Measurements from ENCODE around the gene TUBG1.
"Not testable (repeated sequence)": the region's sequence is repeated elsewhere in the genome, so short reads cannot be mapped to it uniquely, and the experiment has no call there.

The TUBG1 gene

DNA sequence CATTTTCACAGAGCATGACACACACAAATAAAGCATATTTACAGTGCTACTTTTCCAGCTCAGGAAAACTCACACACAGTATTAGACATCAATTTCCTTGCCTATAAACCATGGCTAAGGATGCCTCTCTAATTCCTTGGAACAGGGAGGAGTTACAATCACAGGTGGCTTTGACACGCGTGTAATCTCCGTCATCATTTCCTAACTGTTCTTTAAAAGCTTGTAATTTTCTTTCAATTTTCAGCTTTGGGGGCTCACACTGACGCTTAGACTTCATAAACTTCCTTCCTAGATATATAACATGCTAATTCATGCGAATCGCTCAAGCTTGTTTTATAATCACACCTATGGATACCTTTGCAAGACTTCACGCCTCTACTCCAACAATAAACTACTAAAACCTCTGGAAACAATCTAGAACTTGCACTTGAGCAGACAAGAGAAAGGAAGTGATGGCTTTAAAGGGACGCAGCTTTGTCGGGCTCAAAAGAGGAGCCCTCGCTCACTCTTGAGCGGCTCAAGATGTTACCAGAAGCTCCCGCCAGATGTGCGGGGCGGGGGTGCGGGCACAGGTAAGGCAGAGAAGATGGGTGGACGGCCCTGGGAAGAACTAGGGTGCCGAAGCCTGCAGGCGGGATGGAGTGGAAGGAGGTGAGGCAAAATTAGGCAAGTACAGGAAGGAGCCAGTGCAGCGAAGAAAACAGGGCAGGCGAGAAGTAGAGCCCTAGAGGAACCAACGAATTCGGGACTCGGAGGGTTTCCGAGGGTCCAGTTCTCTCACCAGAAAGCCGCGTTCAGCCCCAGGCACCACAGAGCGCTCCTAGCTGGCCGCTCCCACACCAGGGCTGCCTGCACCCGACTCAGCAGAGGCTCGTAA is 940 bp upstream of the TUBG1 start:
- H2BK12ac ChIP-seq (ENCODE audit: low read length): peak overlapping the region; percentile 41
- peak overlapping the region; percentile 98 for H3K23ac ChIP-seq (ENCODE audit: low read depth, low read length, poor library complexity)
- no peak for DNase-seq (ENCODE audit: low spot score)
- peak overlapping the region; percentile 17 for H4K8ac ChIP-seq (ENCODE audit: low read depth, low read length)
- H3K9ac ChIP-seq (ENCODE audit: low read depth, low read length, poor library complexity): peak overlapping the region; percentile 97
- H2AK5ac ChIP-seq (ENCODE audit: low read depth, low read length): peak overlapping the region; percentile 88
- peaks cover 15 to 35% of the 10 kb centered on the region in 2 donors for H3K36me3 ChIP-seq (replicated peaks in 1 of 2; ENCODE audit: control insufficient read depth in 2 of 2, insufficient read depth in 2 of 2, low read length in 2 of 2)
- H2AFZ ChIP-seq (ENCODE audit: low read length): peak overlapping the region; percentile 92
- H3K27ac ChIP-seq (replicated peaks; ENCODE audit: low read length): peak overlapping the region; percentile 66
- no CpG with 5 or more reads among the region's 30 CpGs for WGBS, 2 donors (ENCODE audit: extremely low coverage in 2 of 2, insufficient read length in 2 of 2, insufficient replicate concordance in 1 of 2)
- no peak overlapping the region for H2BK120ac ChIP-seq (ENCODE audit: low read depth, low read length)
- H3K9me3 ChIP-seq (replicated peaks in 1 of 2; ENCODE audit: control insufficient read depth in 2 of 2, insufficient read depth in 1 of 2, low read depth in 1 of 2, low read length in 2 of 2): no peaks in the 10 kb centered on the region
- peak overlapping the region; percentile 91 for H3K4me2 ChIP-seq (ENCODE audit: insufficient read depth, low read length, poor library complexity, severe bottlenecking)
- peak overlapping the region; percentile 66 for H3K4ac ChIP-seq (ENCODE audit: low read length)
- H3K4me1 ChIP-seq (ENCODE audit: control insufficient read depth in 2 of 2, insufficient read depth in 1 of 2, low read depth in 1 of 2, low read length in 2 of 2): peaks cover 7 to 11% of the 10 kb centered on the region in 2 donors
- peak overlapping the region; percentile 67 for H2BK15ac ChIP-seq (ENCODE audit: low read length)
- peak overlapping the region; percentile 99 for H3K18ac ChIP-seq (ENCODE audit: low read length)
- peak overlapping the region; percentile 94 for H3K14ac ChIP-seq (ENCODE audit: low read length)
- peak overlapping the region; percentile 82 to 98 for H3K4me3 ChIP-seq (ENCODE audit: low read length in 2 of 2)
- peak overlapping the region; percentile 93 for H2BK5ac ChIP-seq (ENCODE audit: low read length)
- H4K91ac ChIP-seq (ENCODE audit: low read depth, low read length, poor library complexity): no peak overlapping the region
- H3K27me3 ChIP-seq (ENCODE audit: control insufficient read depth in 3 of 3, insufficient read depth in 3 of 3, low read depth in 1 of 3, low read length in 3 of 3): no peaks in the 10 kb centered on the region
- H3K79me1 ChIP-seq (ENCODE audit: low read depth, low read length): peaks cover 10% of the 10 kb centered on the region

DNA sequence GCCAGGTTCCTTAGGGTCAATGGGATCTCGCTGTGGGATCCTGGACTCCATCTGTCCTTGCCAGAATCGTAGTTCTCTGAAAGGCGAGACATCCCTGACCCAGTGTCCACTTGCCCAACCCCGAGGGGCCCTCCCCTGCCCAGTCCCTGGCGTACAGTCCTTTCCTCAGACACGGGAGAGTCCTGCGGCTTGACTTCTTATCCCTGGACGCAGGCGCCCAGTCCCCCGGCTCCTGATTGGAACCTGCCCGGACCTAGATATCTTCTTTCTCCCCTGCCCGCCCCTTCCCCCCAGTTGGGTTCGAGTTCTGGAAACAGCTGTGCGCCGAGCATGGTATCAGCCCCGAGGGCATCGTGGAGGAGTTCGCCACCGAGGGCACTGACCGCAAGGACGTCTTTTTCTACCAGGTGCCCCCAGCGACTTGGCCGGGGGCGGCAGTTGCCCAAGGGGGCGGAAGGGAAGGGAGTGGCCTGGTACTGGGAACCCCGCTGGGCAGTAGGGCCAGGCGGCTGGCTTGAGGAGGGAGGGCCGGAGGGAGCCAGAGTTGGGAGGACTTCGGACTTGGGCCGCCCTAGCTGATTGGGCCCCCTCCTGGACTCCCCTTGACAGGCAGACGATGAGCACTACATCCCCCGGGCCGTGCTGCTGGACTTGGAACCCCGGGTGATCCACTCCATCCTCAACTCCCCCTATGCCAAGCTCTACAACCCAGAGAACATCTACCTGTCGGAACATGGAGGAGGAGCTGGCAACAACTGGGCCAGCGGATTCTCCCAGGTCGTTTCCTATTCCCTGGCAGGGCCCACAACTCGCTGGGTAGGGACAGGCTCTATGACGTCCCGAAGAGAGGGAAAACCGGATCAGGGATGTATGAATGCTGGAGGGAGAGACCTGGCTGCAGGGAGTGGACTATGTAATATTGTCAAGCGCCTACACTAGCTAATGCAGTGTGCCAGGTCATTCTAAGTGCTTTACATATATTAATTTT is 625 bp downstream of the TUBG1 start:
- Histone ChIP-seq H2AFZ (ENCODE audit: low read length) (peak overlapping the region; percentile 94), H3K4ac (ENCODE audit: low read length) (peak overlapping the region; percentile 84), H2BK15ac (ENCODE audit: low read length) (peak overlapping the region; percentile 67), H3K23ac (ENCODE audit: low read depth, low read length, poor library complexity) (peak overlapping the region; percentile 98), H3K18ac (ENCODE audit: low read length) (peak overlapping the region; percentile 89), H3K36me3 (replicated peaks in 1 of 2; ENCODE audit: control insufficient read depth in 2 of 2, insufficient read depth in 2 of 2, low read length in 2 of 2) (peaks cover 26 to 48% of the 10 kb centered on the region in 2 donors), H2BK120ac (ENCODE audit: low read depth, low read length) (peak overlapping the region; percentile 61), H3K27ac (replicated peaks; ENCODE audit: low read length) (peak overlapping the region; percentile 77), H4K8ac (ENCODE audit: low read depth, low read length) (peak overlapping the region; percentile 65), H3K4me3 (ENCODE audit: low read length in 2 of 2) (peak overlapping the region; percentile 85 to 98), H3K4me2 (ENCODE audit: insufficient read depth, low read length, poor library complexity, severe bottlenecking) (peak overlapping the region; percentile 93), H3K9ac (ENCODE audit: low read depth, low read length, poor library complexity) (peak overlapping the region; percentile 97), H3K4me1 (ENCODE audit: control insufficient read depth in 2 of 2, insufficient read depth in 1 of 2, low read depth in 1 of 2, low read length in 2 of 2) (peaks cover 7 to 11% of the 10 kb centered on the region in 2 donors), H2AK5ac (ENCODE audit: low read depth, low read length) (peak overlapping the region; percentile 70)
- DNase-seq (ENCODE audit: low spot score); H3K14ac ChIP-seq (ENCODE audit: low read length); H3K27me3 ChIP-seq (ENCODE audit: control insufficient read depth in 3 of 3, insufficient read depth in 3 of 3, low read depth in 1 of 3, low read length in 3 of 3); H3K9me3 ChIP-seq (replicated peaks in 1 of 2; ENCODE audit: control insufficient read depth in 2 of 2, insufficient read depth in 1 of 2, low read depth in 1 of 2, low read length in 2 of 2); H3K79me1 ChIP-seq (ENCODE audit: low read depth, low read length); H4K91ac ChIP-seq (ENCODE audit: low read depth, low read length, poor library complexity); H2BK5ac ChIP-seq (ENCODE audit: low read length); H2BK12ac ChIP-seq (ENCODE audit: low read length): not testable (repeated sequence)
- WGBS, 2 donors (ENCODE audit: extremely low coverage in 2 of 2, insufficient read length in 2 of 2, insufficient replicate concordance in 1 of 2): no CpG with 5 or more reads among the region's 42 CpGs

GRCh38 chr17:42612013-42612412 is 2.5 kb downstream of the TUBG1 start:
- H3K36me3 ChIP-seq (replicated peaks in 1 of 2; ENCODE audit: control insufficient read depth in 2 of 2, insufficient read depth in 2 of 2, low read length in 2 of 2): peaks cover 34 to 54% of the 10 kb centered on the region in 2 donors
- no peak overlapping the region for H4K91ac ChIP-seq (ENCODE audit: low read depth, low read length, poor library complexity)
- no peak overlapping the region for H3K27ac ChIP-seq (replicated peaks; ENCODE audit: low read length)
- H2BK12ac ChIP-seq (ENCODE audit: low read length): no peak overlapping the region
- no peak overlapping the region for H2AK5ac ChIP-seq (ENCODE audit: low read depth, low read length)
- H3K79me1 ChIP-seq (ENCODE audit: low read depth, low read length): peaks cover 8% of the 10 kb centered on the region
- no peak overlapping the region for H3K14ac ChIP-seq (ENCODE audit: low read length)
- no peak overlapping the region for H3K4me2 ChIP-seq (ENCODE audit: insufficient read depth, low read length, poor library complexity, severe bottlenecking)
- H3K27me3 ChIP-seq (ENCODE audit: control insufficient read depth in 3 of 3, insufficient read depth in 3 of 3, low read depth in 1 of 3, low read length in 3 of 3): no peaks in the 10 kb centered on the region
- no peak overlapping the region for H3K23ac ChIP-seq (ENCODE audit: low read depth, low read length, poor library complexity)
- no peak overlapping the region for H3K4ac ChIP-seq (ENCODE audit: low read length)
- H2BK15ac ChIP-seq (ENCODE audit: low read length): no peak overlapping the region
- WGBS, 2 donors (ENCODE audit: extremely low coverage in 2 of 2, insufficient read length in 2 of 2, insufficient replicate concordance in 1 of 2): no CpG with 5 or more reads among the region's 4 CpGs
- H3K18ac ChIP-seq (ENCODE audit: low read length): no peak overlapping the region
- DNase-seq (ENCODE audit: low spot score): no peak
- H2AFZ ChIP-seq (ENCODE audit: low read length): no peak overlapping the region
- no peak overlapping the region for H3K4me3 ChIP-seq (ENCODE audit: low read length in 2 of 2)
- no peaks in the 10 kb centered on the region for H3K9me3 ChIP-seq (replicated peaks in 1 of 2; ENCODE audit: control insufficient read depth in 2 of 2, insufficient read depth in 1 of 2, low read depth in 1 of 2, low read length in 2 of 2)
- peaks cover 7 to 11% of the 10 kb centered on the region in 2 donors for H3K4me1 ChIP-seq (ENCODE audit: control insufficient read depth in 2 of 2, insufficient read depth in 1 of 2, low read depth in 1 of 2, low read length in 2 of 2)
- H4K8ac ChIP-seq (ENCODE audit: low read depth, low read length): no peak overlapping the region
- no peak overlapping the region for H3K9ac ChIP-seq (ENCODE audit: low read depth, low read length, poor library complexity)
- H2BK5ac ChIP-seq (ENCODE audit: low read length): no peak overlapping the region
- H2BK120ac ChIP-seq (ENCODE audit: low read depth, low read length): no peak overlapping the region

Measured in neuronal stem cell (in vitro differentiated cells).